Measurements from ENCODE around the gene FGGY.

DNA sequence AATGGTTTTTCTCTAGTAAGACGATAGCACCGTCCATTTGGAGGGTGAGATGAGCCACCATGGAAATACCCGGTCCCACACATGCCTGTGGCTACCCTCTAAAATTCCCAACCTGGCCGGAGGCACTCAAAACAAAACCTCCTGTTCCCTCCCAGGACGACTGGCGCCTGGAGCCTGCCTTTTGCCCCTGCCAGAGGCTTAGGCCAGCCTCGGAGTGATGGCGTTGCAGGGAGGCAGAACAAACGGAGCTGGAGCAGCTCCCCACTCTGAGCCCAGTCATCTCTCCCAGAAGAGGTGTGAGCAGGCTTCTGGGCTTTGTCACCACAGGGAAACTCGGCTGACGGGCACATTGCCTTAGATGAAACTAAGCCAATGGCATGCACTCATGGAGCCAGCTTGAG lies 304.1 kb downstream of the FGGY start:
- TF ChIP-seq, protein P1, sequence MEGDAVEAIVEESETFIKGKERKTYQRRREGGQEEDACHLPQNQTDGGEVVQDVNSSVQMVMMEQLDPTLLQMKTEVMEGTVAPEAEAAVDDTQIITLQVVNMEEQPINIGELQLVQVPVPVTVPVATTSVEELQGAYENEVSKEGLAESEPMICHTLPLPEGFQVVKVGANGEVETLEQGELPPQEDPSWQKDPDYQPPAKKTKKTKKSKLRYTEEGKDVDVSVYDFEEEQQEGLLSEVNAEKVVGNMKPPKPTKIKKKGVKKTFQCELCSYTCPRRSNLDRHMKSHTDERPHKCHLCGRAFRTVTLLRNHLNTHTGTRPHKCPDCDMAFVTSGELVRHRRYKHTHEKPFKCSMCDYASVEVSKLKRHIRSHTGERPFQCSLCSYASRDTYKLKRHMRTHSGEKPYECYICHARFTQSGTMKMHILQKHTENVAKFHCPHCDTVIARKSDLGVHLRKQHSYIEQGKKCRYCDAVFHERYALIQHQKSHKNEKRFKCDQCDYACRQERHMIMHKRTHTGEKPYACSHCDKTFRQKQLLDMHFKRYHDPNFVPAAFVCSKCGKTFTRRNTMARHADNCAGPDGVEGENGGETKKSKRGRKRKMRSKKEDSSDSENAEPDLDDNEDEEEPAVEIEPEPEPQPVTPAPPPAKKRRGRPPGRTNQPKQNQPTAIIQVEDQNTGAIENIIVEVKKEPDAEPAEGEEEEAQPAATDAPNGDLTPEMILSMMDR (conservative IDR thresholded peaks at IDR 0.05) = no peak
- no peak for TF ChIP-seq EZH2 (IDR thresholded peaks at IDR 0.05; ENCODE audit: low read depth)
